T-cell (primary cell): ENCODE results near the gene OSCP1. TPM values are rescaled to one million over a fixed set of nuclear protein-coding genes. Genes with fewer than 3 reads are reported as not detected.
A peak's percentile ranks its signal among the peaks of the same experiment; 100 is the strongest.

ENCODE experiments used
- ATAC-seq, 4 experiments: fragments of 200-7000 bp in 3 of 4; fragments of 150-1000 bp in 1 of 4; cut with Tn5 transposase; replicated peaks in 1 of 4; 1 replicate in 3 of 4; 2 replicates in 1 of 4; pipeline ENCODE4 v1.10.0; 2021; ENCODE audit warnings: moderate library complexity in 3 of 4, mild to moderate bottlenecking in 2 of 4, moderate number of reproducible peaks in 1 of 4
- CTCF ChIA-PET, 2 donors: fragments of 300-600 bp; sonication (Branson Sonifier 250); formaldehyde crosslinking; loops; one replicate each; lab custom pipeline; 2022; ENCODE audit warnings: antibody characterized with exemption in 2 of 2; lab: Charles Lee
- POLR2A ChIA-PET, 2 donors: fragments of 300-600 bp; sonication (Branson Sonifier 250); formaldehyde crosslinking; loops; one replicate each; lab custom pipeline; 2022; ENCODE audit warnings: antibody characterized with exemption in 2 of 2; lab: Charles Lee
- DNase-seq, 35 experiments: peaks; one replicate each; pipeline versions ENCODE4 v3.0.0 to v3.0.0-alpha.2; 2013 to 2023
- H3K27ac ChIP-seq: one replicate; pipeline ENCODE4 v1.5.1; 2013; ENCODE audit warnings: low read length
- H3K27me3 ChIP-seq, 2 experiments: replicated peaks in 1 of 2; 1 replicate in 1 of 2; 2 replicates in 1 of 2; pipeline versions ENCODE4 v1.6.1 to v1.7.0; 2013; ENCODE audit warnings: low read length in 1 of 2, mixed read lengths in 1 of 2; ENCODE audit not compliant: control insufficient read depth in 2 of 2, insufficient read depth in 2 of 2; ENCODE audit errors: extremely low read depth in 1 of 2
- H3K36me3 ChIP-seq, 2 donors: 1 replicate in 1 of 2; 2 replicates in 1 of 2; pipeline versions ENCODE4 v1.6.1 to v1.7.0; 2013; ENCODE audit warnings: low read length in 1 of 2; ENCODE audit not compliant: control insufficient read depth in 2 of 2, insufficient read depth in 1 of 2; ENCODE audit errors: extremely low read depth in 1 of 2
- H3K4me1 ChIP-seq, 2 experiments: 1 replicate in 1 of 2; 2 replicates in 1 of 2; pipeline versions ENCODE4 v1.6.1 to v1.7.0; 2013; ENCODE audit warnings: low read length in 2 of 2, mixed read lengths in 1 of 2; ENCODE audit not compliant: insufficient read depth in 2 of 2, control insufficient read depth in 1 of 2; ENCODE audit errors: extremely low read depth in 1 of 2
- H3K4me3 ChIP-seq, 2 donors: 1 replicate in 1 of 2; 2 replicates in 1 of 2; pipeline versions ENCODE4 v1.5.1 to v1.7.0; 2013; ENCODE audit warnings: mild to moderate bottlenecking in 2 of 2, low read length in 1 of 2, moderate library complexity in 1 of 2; ENCODE audit not compliant: control insufficient read depth in 1 of 2; ENCODE audit errors: extremely low read depth in 1 of 2
- H3K9me3 ChIP-seq: 2 replicates; pipeline ENCODE4 v1.7.0; 2013
- H3K27ac Mint-ChIP-seq, 2 donors: one replicate each; pipeline ENCODE4 v1.8.0; 2020 to 2021; ENCODE audit warnings: mild to moderate bottlenecking in 2 of 2, mixed read lengths in 2 of 2
- H3K27me3 Mint-ChIP-seq, 2 donors: one replicate each; pipeline ENCODE4 v1.8.0; 2021 to 2022; ENCODE audit warnings: mixed read lengths in 2 of 2
- H3K36me3 Mint-ChIP-seq: one replicate; pipeline ENCODE4 v1.8.0; 2021; ENCODE audit warnings: mixed read lengths
- H3K4me1 Mint-ChIP-seq, 3 donors: one replicate each; pipeline ENCODE4 v1.8.0; 2020 to 2022; ENCODE audit warnings: mixed read lengths in 3 of 3, mild to moderate bottlenecking in 1 of 3
- H3K4me3 Mint-ChIP-seq, 3 donors: one replicate each; pipeline ENCODE4 v1.8.0; 2020 to 2022; ENCODE audit warnings: mild to moderate bottlenecking in 3 of 3, mixed read lengths in 3 of 3, moderate library complexity in 3 of 3
- H3K9me3 Mint-ChIP-seq, 3 donors: one replicate each; pipeline ENCODE4 v1.8.0; 2020 to 2022; ENCODE audit warnings: mixed read lengths in 3 of 3
- WGBS: methylation state at CpG from one replicate; pipeline ENCODE4 v1.1.5; 2013; ENCODE audit warnings: missing lambda C conversion rate; ENCODE audit not compliant: insufficient coverage; 5-methylcytosine and 5-hydroxymethylcytosine counted together
- total RNA-seq, 35 experiments: library from RNA in 6 of 35; stranded (reverse) in 6 of 35; fragments of 120-200 nt in 1 of 35; gene quantifications; one replicate each; pipeline versions ENCODE4 v1.2.1 to v1.2.4 and lab custom pipeline; 2013 to 2026

Gene OSCP1
- total RNA-seq, 5 donors from 2014 or later (not counting 1 experiment from before 2014, with no cell fraction given), result 0.32 to 1.3 (median 0.68) TPM

DNA sequence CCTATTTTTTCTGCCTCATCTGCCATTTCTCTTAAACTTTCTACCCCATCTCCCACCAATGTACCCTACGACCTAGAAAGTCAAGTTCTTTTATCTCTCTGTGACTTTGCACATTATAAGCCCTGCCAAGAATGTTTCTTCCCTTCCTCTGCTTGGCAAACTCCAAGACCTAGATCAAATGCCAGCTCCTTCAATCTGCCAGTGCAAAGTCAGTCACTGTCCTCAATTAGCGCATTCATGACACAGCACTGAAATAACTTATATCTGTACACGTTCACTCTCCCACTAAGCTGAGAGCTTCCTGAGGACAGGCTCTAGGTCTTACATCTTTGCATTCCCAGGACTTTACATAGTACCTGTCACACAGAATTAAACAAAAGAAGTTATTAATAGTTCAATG lies 31.1 kb downstream of the OSCP1 start:
- CTCF ChIA-PET, result interaction anchor here (0.6 to 2.7 kb wide), 5 partner anchors 10 to 78 kb away, joined by 3 to 12 read pairs (median 3); no protein-coding TSS in a partner anchor
- H3K4me1 Mint-ChIP-seq, result peaks cover 25 to 29% (median 26%) of the 10 kb centered on the region in 3 donors
- Histone ChIP-seq H3K27me3 (no peaks in the 10 kb centered on the region), H3K4me3 (no peak overlapping the region), H3K4me1 (peaks cover 14 to 18% of the 10 kb centered on the region in 2 experiments), H3K36me3 (no peaks in the 10 kb centered on the region), H3K27ac (no peak overlapping the region), H3K9me3 (no peaks in the 10 kb centered on the region)
- DNase-seq (no peak), ATAC-seq (no peak)
- POLR2A ChIA-PET, result no interaction called here
- no peak overlapping the region for H3K27ac Mint-ChIP-seq
- no peaks in the 10 kb centered on the region for H3K9me3 Mint-ChIP-seq
- 78% methylated on average over 2 of the region's 3 CpGs for WGBS
- H3K27me3 Mint-ChIP-seq, result no peaks in the 10 kb centered on the region
- H3K4me3 Mint-ChIP-seq, result no peak overlapping the region
- H3K36me3 Mint-ChIP-seq, result no peaks in the 10 kb centered on the region

DNA sequence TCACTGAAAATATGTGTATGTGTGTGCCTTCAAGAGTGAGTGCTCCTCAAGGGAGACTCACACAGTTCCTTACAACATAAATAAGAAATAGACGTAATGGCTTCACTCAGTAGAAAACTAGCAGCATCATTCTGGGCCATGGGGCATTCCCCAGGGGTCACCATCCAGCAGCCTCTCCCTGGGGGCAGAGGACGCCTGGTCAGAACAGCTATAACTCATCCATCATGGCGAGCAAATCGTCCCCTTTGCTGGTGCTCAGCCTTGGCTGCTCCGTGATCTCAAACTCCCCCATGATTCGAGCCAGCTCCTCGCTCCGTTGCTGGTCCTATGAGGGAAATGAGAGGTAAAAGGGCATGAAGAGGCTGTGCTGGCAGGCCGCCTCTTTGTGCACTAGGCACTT lies 32.3 kb downstream of the OSCP1 start:
- H3K27me3 ChIP-seq, result no peaks in the 10 kb centered on the region
- no peaks in the 10 kb centered on the region for H3K27me3 Mint-ChIP-seq
- no peak overlapping the region for H3K4me3 Mint-ChIP-seq
- no peaks in the 10 kb centered on the region for H3K36me3 Mint-ChIP-seq
- WGBS, result 90% methylated on average over 6 of the region's 9 CpGs
- no peak overlapping the region for H3K4me3 ChIP-seq
- ChIA-PET POLR2A (interaction anchor here in 1 of 2 donors (0.6 kb wide), 1 partner anchor 256 kb away, joined by 3 read pairs; no protein-coding TSS in a partner anchor), CTCF (no interaction called here)
- no peaks in the 10 kb centered on the region for H3K36me3 ChIP-seq
- peaks cover 25 to 29% (median 26%) of the 10 kb centered on the region in 3 donors for H3K4me1 Mint-ChIP-seq
- H3K27ac ChIP-seq, result no peak overlapping the region
- no peak for ATAC-seq
- H3K9me3 Mint-ChIP-seq, result no peaks in the 10 kb centered on the region
- no peak for DNase-seq
- no peaks in the 10 kb centered on the region for H3K9me3 ChIP-seq
- H3K27ac Mint-ChIP-seq, result no peak overlapping the region
- H3K4me1 ChIP-seq, result peaks cover 14 to 18% of the 10 kb centered on the region in 2 experiments

DNA sequence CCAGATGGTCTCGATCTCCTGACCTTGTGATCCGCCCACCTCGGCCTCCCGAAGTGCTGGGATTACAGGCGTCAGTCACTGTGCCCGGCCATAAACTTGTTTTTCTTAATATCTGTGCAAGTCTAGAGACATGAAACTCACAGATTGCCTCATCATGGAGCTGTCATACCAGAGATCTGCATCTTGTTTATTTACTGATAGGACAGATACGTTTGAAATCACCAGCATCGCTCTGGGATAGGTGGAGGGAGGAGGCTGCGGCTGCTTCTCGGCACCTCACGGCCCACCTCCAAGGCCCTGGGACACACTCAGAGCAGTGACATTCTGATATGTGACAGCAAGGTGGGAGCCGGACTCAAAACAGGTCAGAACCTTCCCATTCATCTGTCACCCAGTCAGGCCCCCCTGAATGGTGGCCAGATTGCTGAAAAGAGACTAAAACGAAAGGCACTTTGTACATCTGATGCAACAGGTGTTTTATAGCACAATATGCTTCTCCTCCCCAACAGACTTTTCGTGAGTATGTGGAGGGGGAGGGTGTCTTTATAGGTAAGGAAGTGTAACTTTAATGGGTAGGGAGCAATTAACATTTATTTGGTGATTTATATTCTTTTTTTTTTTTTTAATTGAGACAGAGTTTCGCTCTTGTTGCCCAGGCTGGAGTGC lies 34.5 kb downstream of the OSCP1 start:
- Histone ChIP-seq H3K4me3 (no peak overlapping the region), H3K27me3 (no peaks in the 10 kb centered on the region), H3K9me3 (no peaks in the 10 kb centered on the region), H3K27ac (no peak overlapping the region), H3K4me1 (peaks cover 14 to 17% of the 10 kb centered on the region in 2 experiments), H3K36me3 (no peaks in the 10 kb centered on the region)
- no peaks in the 10 kb centered on the region for H3K36me3 Mint-ChIP-seq
- H3K27me3 Mint-ChIP-seq, result no peaks in the 10 kb centered on the region
- ATAC-seq, result no peak
- 92% methylated on average over 8 of the region's 15 CpGs for WGBS
- no peak overlapping the region for H3K4me3 Mint-ChIP-seq
- H3K4me1 Mint-ChIP-seq, result peaks cover 27 to 38% (median 32%) of the 10 kb centered on the region in 3 donors
- H3K27ac Mint-ChIP-seq, result no peak overlapping the region
- no peak for DNase-seq
- ChIA-PET POLR2A (no interaction called here), CTCF (no interaction called here)
- peaks cover 0 to 5% (median 0%) of the 10 kb centered on the region in 3 donors for H3K9me3 Mint-ChIP-seq

DNA sequence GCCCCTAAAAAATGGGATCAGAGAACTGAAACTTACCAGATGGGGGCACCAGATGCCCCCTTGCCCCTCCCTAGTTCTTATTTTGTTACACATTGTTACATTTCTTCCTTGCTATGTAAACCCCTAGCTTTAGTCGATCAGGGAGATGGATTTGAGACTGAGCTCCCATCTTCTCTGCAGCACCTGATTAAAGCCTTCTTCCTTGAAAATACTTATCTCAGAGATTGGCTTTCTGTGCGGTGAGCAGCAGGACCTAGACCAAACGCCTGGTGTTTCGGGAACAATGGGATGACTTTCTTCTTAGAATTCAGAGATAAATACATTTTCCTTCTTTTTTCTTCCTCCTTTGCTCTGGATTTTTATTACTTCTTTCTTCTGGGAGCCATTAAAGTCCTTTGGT lies 35.9 kb downstream of the OSCP1 start:
- DNase-seq (no peak), ATAC-seq (no peak)
- peaks cover 0 to 5% (median 0%) of the 10 kb centered on the region in 3 donors for H3K9me3 Mint-ChIP-seq
- H3K27ac Mint-ChIP-seq, result no peak overlapping the region
- peaks cover 15 to 24% (median 21%) of the 10 kb centered on the region in 3 donors for H3K4me1 Mint-ChIP-seq
- POLR2A ChIA-PET, result no interaction called here
- no peak overlapping the region for H3K4me3 ChIP-seq
- no peaks in the 10 kb centered on the region for H3K27me3 ChIP-seq
- WGBS, result 100% methylated on average over 3 of the region's 4 CpGs
- H3K27ac ChIP-seq, result no peak overlapping the region
- no peaks in the 10 kb centered on the region for H3K27me3 Mint-ChIP-seq
- no peaks in the 10 kb centered on the region for H3K36me3 ChIP-seq
- no peak overlapping the region for H3K4me3 Mint-ChIP-seq
- H3K36me3 Mint-ChIP-seq, result no peaks in the 10 kb centered on the region
- no peaks in the 10 kb centered on the region for H3K9me3 ChIP-seq
- CTCF ChIA-PET, result no interaction called here
- H3K4me1 ChIP-seq, result peaks cover 2 to 6% of the 10 kb centered on the region in 2 experiments

DNA sequence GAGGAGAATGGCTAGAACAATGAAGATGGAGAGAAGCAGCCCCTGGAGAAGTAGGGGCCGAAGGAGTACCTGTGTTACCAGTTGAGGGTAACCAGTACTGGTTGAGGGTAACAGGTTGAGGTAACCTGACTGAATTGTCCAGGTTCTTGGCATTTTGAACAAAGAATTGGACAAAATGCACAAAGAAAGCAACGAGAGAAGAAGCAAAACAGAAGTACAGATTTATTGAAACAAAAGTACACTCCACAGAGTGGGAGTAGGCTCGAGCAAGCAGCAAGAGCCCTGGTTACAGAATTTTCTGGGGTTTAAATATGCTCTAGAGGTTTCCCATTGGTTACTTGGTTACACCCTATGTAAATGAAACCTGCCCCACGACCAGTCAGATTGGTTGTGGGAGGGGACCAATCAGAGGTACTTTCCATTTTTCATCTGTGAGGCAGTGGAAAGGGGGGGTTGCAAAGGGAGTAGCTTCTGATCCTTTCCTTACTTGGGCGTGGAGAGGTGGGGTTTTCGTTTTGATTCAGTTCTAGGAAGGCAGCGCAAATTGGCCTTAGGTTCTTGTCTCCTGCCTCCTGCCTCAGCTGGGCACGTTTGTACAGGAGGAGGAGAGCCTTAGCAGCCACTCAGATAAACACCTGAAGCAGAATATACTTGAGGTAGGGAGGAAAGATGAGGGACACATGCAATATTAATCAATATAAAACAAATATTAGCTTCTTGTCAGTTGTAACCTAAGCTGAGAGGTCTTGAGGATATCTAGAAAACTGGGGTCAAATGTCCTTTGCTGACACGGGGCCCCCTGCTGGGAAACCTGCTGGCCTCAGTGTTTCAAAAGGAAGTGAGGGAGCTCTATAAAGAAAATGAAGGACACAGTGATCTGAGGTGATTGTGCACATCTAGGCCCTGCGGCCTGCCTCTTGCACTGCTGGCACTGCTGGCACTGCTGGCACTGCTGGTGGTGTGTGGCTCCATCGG lies 38.3 kb downstream of the OSCP1 start:
- CTCF ChIA-PET, result no interaction called here
- Histone ChIP-seq H3K36me3 (no peaks in the 10 kb centered on the region), H3K4me3 (no peak overlapping the region), H3K27ac (no peak overlapping the region), H3K9me3 (no peaks in the 10 kb centered on the region), H3K4me1 (peaks cover 0 to 6% of the 10 kb centered on the region in 2 experiments), H3K27me3 (peaks cover 0 to 3% of the 10 kb centered on the region in 2 experiments)
- Mint-ChIP-seq H3K9me3 (peaks cover 0 to 5% (median 0%) of the 10 kb centered on the region in 3 donors), H3K4me1 (peaks cover 9 to 18% (median 14%) of the 10 kb centered on the region in 3 donors), H3K36me3 (no peaks in the 10 kb centered on the region), H3K27me3 (no peaks in the 10 kb centered on the region), H3K27ac (peak overlapping the region; percentile 63 to 77), H3K4me3 (peak overlapping the region in 1 of 3 donors; percentile 40)
- peak in 21 of 35 experiments; percentile 5 to 80 (median 29) for DNase-seq
- 56% methylated on average over 7 of the region's 11 CpGs for WGBS
- POLR2A ChIA-PET, result interaction anchor here in 1 of 2 donors (0.6 kb wide), 2 partner anchors 24 to 793 kb away, joined by 3 to 6 read pairs; no protein-coding TSS in a partner anchor
- ATAC-seq, result peak; percentile 42 to 98 (median 50)

DNA sequence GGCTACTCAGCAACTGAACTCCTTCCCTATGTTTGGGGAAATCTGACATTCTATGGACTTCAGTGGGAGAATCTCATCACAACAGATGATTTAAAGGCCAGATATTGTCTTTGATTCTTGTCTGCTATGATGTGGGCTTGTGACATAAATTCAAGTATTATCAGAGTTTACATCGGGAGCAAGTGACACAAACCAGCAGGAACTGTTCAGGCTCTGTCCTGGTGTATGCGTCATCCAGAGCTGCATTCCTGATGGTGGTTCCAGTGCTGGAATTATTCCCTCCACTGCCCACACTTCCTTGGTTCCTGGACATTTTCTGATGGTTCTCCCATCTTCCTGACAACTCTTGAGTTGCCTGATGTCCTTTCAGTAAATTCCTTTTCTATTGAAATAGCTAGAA lies 41.8 kb downstream of the OSCP1 start:
- Mint-ChIP-seq H3K4me3 (no peak overlapping the region), H3K27ac (no peak overlapping the region), H3K9me3 (peaks cover 0 to 5% (median 0%) of the 10 kb centered on the region in 3 donors), H3K36me3 (no peaks in the 10 kb centered on the region), H3K27me3 (no peaks in the 10 kb centered on the region), H3K4me1 (peaks cover 9 to 26% (median 17%) of the 10 kb centered on the region in 3 donors)
- ChIA-PET POLR2A (no interaction called here), CTCF (no interaction called here)
- peaks cover 0 to 6% of the 10 kb centered on the region in 2 experiments for H3K4me1 ChIP-seq
- no peaks in the 10 kb centered on the region for H3K9me3 ChIP-seq
- H3K27me3 ChIP-seq, result peaks cover 0 to 3% of the 10 kb centered on the region in 2 experiments
- no peak for DNase-seq
- H3K4me3 ChIP-seq, result no peak overlapping the region
- ATAC-seq, result no peak
- H3K36me3 ChIP-seq, result no peaks in the 10 kb centered on the region
- WGBS, result 96% methylated on average over 2 of the region's 2 CpGs
- no peak overlapping the region for H3K27ac ChIP-seq
